ENCODE data around the gene LONP1. TPM values are rescaled to one million over a fixed set of nuclear protein-coding genes. Genes with fewer than 3 reads are reported as not detected.

LONP1 gene
- total RNA-seq, 1 experiment from 2014 or later: 113 TPM

- H4K20me1 ChIP-seq (ENCODE audit: control insufficient read depth, insufficient read depth, insufficient read length): no peaks in the 10 kb centered on the region
- H3T11ph ChIP-seq (ENCODE audit: low read length): no peak overlapping the region
- H2BK15ac ChIP-seq (ENCODE audit: low read depth, low read length): no peak overlapping the region
- TF ChIP-seq CTCF (conservative IDR thresholded peaks at IDR 0.05): no peak
- no peak overlapping the region for H2AFZ ChIP-seq (ENCODE audit: low read length)
- H3K79me2 ChIP-seq (ENCODE audit: insufficient read depth, low read length): no peaks in the 10 kb centered on the region
- H4K91ac ChIP-seq (ENCODE audit: insufficient read length, low read depth, low read length): no peak overlapping the region
- H3K18ac ChIP-seq (ENCODE audit: insufficient read length, low read depth, low read length): no peak overlapping the region
- no peak overlapping the region for H3K9ac ChIP-seq (ENCODE audit: extremely low read depth, insufficient read length, low read length)
- H2BK5ac ChIP-seq (ENCODE audit: insufficient read length, low read length): no peak overlapping the region
- no peak overlapping the region for H3K56ac ChIP-seq (ENCODE audit: insufficient read length, low read depth, low read length)
- H4K5ac ChIP-seq (ENCODE audit: insufficient read length, low read depth, low read length): no peak overlapping the region
- H3K9me3 ChIP-seq (ENCODE audit: control insufficient read depth, low read depth, low read length): no peaks in the 10 kb centered on the region
- H3K36me3 Mint-ChIP-seq (ENCODE audit: insufficient read depth in 1 of 3, low read depth in 3 of 3): no peaks in the 10 kb centered on the region
- H3K9me3 Mint-ChIP-seq: no peaks in the 10 kb centered on the region
- H3K79me1 ChIP-seq (ENCODE audit: insufficient read depth, low read depth, low read length, poor library complexity, severe bottlenecking): no peaks in the 10 kb centered on the region
- H3K4me3 Mint-ChIP-seq: no peak overlapping the region
- H2BK20ac ChIP-seq (ENCODE audit: low read depth, low read length, poor library complexity, severe bottlenecking): no peak overlapping the region
- H4K8ac ChIP-seq (replicated peaks; ENCODE audit: insufficient read length, low read depth, low read length): no peak overlapping the region
- no peaks in the 10 kb centered on the region for H3K23me2 ChIP-seq (ENCODE audit: insufficient read length, low read depth, low read length, poor library complexity, severe bottlenecking)
- no peaks in the 10 kb centered on the region for H3K4me1 ChIP-seq (ENCODE audit: insufficient read depth, low read length)
- H3K27me3 Mint-ChIP-seq (ENCODE audit: low read depth): peaks cover 3% of the 10 kb centered on the region
- H3K27me3 ChIP-seq (ENCODE audit: insufficient read depth, low read length): no peaks in the 10 kb centered on the region
- no peak overlapping the region for H3K27ac ChIP-seq (ENCODE audit: insufficient read length, low read depth, low read length)
- H3K4ac ChIP-seq (ENCODE audit: low read depth, low read length): no peak overlapping the region
- no peak overlapping the region for H2BK120ac ChIP-seq (ENCODE audit: low read depth, low read length, poor library complexity, severe bottlenecking)
- H3K14ac ChIP-seq (ENCODE audit: insufficient read depth, low read length): no peak overlapping the region
- peak overlapping the region in 1 of 3 experiments; percentile 42; a peak in 2 of 7 replicates for H3K27ac Mint-ChIP-seq
- H3K4me1 Mint-ChIP-seq: no peaks in the 10 kb centered on the region
- no peak for DNase-seq
- WGBS (ENCODE audit: extremely low coverage, insufficient read length, low lambda C conversion rate): no CpG with 5 or more reads among the region's 10 CpGs
- H2AK5ac ChIP-seq (ENCODE audit: insufficient read length, low read length): no peak overlapping the region
- H3K23ac ChIP-seq (ENCODE audit: insufficient read length, low read depth, low read length): no peak overlapping the region
- no peak overlapping the region for H2BK12ac ChIP-seq (ENCODE audit: insufficient read length, low read depth, low read length)
- no peak overlapping the region for H3K4me2 ChIP-seq (ENCODE audit: insufficient read depth, insufficient read length, low read length)
These were observed 48.0 kb upstream of the LONP1 start for GRCh38 chr19:5767949-5768348.
